ENCODE measurements around the gene TBC1D1. TPM values are rescaled to one million over a fixed set of nuclear protein-coding genes. Genes with fewer than 3 reads are reported as not detected.

TBC1D1 gene
- total RNA-seq, 1 experiment from 2014 or later: 89.0 TPM

- Histone ChIP-seq H3K36me3 (ENCODE audit: low read depth, low read length) (no peaks in the 10 kb centered on the region), H3K4me3 (ENCODE audit: low read length) (no peak overlapping the region), H3K27ac (ENCODE audit: low read length) (no peak overlapping the region), H3K27me3 (ENCODE audit: low read length) (no peaks in the 10 kb centered on the region), H2AFZ (ENCODE audit: low read length) (no peak overlapping the region), H3K4me1 (ENCODE audit: insufficient read depth, low read length) (peaks cover 6% of the 10 kb centered on the region), H3K79me2 (ENCODE audit: low read length) (no peaks in the 10 kb centered on the region), H4K20me1 (ENCODE audit: low read length) (no peaks in the 10 kb centered on the region), H3K4me2 (ENCODE audit: low read length) (no peak overlapping the region), H3K9me3 (ENCODE audit: low read length) (no peaks in the 10 kb centered on the region), H3K9me2 (replicated peaks; ENCODE audit: low read length) (no peaks in the 10 kb centered on the region), H3K9ac (ENCODE audit: low read length) (no peak overlapping the region), H3F3A (ENCODE audit: low read length, unreplicated experiment) (no peaks in the 10 kb centered on the region)
- intact Hi-C loops (cut with micrococcal nuclease): loop anchor here (5.0 kb wide), 1 partner anchor 605 kb away; no protein-coding TSS in a partner anchor
- no peak for TF ChIP-seq EZH2phosphoT487 (IDR thresholded peaks at IDR 0.05; ENCODE audit: borderline replicate concordance, low read length)
- no peak for TF ChIP-seq CTCF (conservative IDR thresholded peaks at IDR 0.05; ENCODE audit: low read depth, low read length)
- no peak for TF ChIP-seq EZH2 (IDR thresholded peaks at IDR 0.05; ENCODE audit: low read length, unreplicated experiment)
- CTCF ChIA-PET: no interaction called here
- ATAC-seq: no peak
- no TSS peak for BruUV-seq (replicated peaks)
- no peak for DNase-seq
- POLR2A ChIA-PET (ENCODE audit: unreplicated experiment): no interaction called here
Observed at GRCh38 chr4:38067499-38067898, 176.6 kb downstream of the TBC1D1 start.

DNA sequence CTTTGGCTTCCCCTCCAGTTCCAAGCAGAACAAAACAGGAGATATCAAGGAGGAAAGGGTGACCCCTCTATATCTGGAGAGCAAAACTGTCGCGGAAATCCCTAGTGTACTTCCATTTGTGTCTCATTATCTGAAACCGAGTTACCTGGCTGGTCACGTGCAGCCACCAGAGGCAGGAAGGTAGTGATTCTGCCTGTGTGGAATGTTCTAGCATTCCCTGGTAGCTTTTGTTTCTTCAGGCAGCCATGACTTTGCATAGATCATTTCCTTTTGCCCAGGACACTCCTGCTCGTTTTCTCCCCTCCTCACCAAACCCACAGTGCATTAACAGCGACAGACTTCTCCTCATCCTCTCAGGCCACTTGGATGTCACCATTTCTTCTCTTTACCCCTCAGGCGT, 177.2 kb downstream of the TBC1D1 start:
- Histone ChIP-seq H4K20me1 (ENCODE audit: low read length) (no peaks in the 10 kb centered on the region), H2AFZ (ENCODE audit: low read length) (no peak overlapping the region), H3K27me3 (ENCODE audit: low read length) (no peaks in the 10 kb centered on the region), H3K4me2 (ENCODE audit: low read length) (no peak overlapping the region), H3K79me2 (ENCODE audit: low read length) (no peaks in the 10 kb centered on the region), H3K36me3 (ENCODE audit: low read depth, low read length) (no peaks in the 10 kb centered on the region), H3K4me1 (ENCODE audit: insufficient read depth, low read length) (peaks cover 6% of the 10 kb centered on the region), H3K9me2 (replicated peaks; ENCODE audit: low read length) (no peaks in the 10 kb centered on the region), H3K27ac (ENCODE audit: low read length) (no peak overlapping the region), H3F3A (ENCODE audit: low read length, unreplicated experiment) (no peaks in the 10 kb centered on the region), H3K4me3 (ENCODE audit: low read length) (no peak overlapping the region), H3K9ac (ENCODE audit: low read length) (no peak overlapping the region), H3K9me3 (ENCODE audit: low read length) (no peaks in the 10 kb centered on the region)
- POLR2A ChIA-PET (ENCODE audit: unreplicated experiment): no interaction called here
- CTCF ChIA-PET: no interaction called here
- no peak for ATAC-seq
- TF ChIP-seq EZH2 (IDR thresholded peaks at IDR 0.05; ENCODE audit: low read length, unreplicated experiment): no peak
- TF ChIP-seq CTCF (conservative IDR thresholded peaks at IDR 0.05; ENCODE audit: low read depth, low read length): no peak
- TF ChIP-seq EZH2phosphoT487 (IDR thresholded peaks at IDR 0.05; ENCODE audit: borderline replicate concordance, low read length): no peak
- BruUV-seq (replicated peaks): no TSS peak
- DNase-seq: no peak
- intact Hi-C loops (cut with micrococcal nuclease): loop anchor here (5.0 kb wide), 1 partner anchor 604 kb away; no protein-coding TSS in a partner anchor

- Histone ChIP-seq H3K4me1 (ENCODE audit: insufficient read depth, low read length) (peaks cover 6% of the 10 kb centered on the region), H3K9me3 (ENCODE audit: low read length) (no peaks in the 10 kb centered on the region), H3K4me3 (ENCODE audit: low read length) (no peak overlapping the region), H3F3A (ENCODE audit: low read length, unreplicated experiment) (no peaks in the 10 kb centered on the region), H2AFZ (ENCODE audit: low read length) (no peak overlapping the region), H3K4me2 (ENCODE audit: low read length) (no peak overlapping the region), H3K27me3 (ENCODE audit: low read length) (no peaks in the 10 kb centered on the region), H3K79me2 (ENCODE audit: low read length) (no peaks in the 10 kb centered on the region), H3K36me3 (ENCODE audit: low read depth, low read length) (no peaks in the 10 kb centered on the region), H3K27ac (ENCODE audit: low read length) (no peak overlapping the region), H3K9me2 (replicated peaks; ENCODE audit: low read length) (no peaks in the 10 kb centered on the region), H4K20me1 (ENCODE audit: low read length) (no peaks in the 10 kb centered on the region), H3K9ac (ENCODE audit: low read length) (no peak overlapping the region)
- ATAC-seq (peak; percentile 88), DNase-seq (peak; percentile 77)
- ChIA-PET POLR2A (ENCODE audit: unreplicated experiment) (interaction anchor here (0.6 to 0.7 kb wide), 2 partner anchors 100 to 105 kb away, joined by 4 read pairs; no protein-coding TSS in a partner anchor), CTCF (interaction anchor here (0.6 to 1.1 kb wide), 9 partner anchors 10 to 690 kb away, joined by 3 to 14 read pairs (median 5); no protein-coding TSS in a partner anchor)
- TF ChIP-seq EZH2 (IDR thresholded peaks at IDR 0.05; ENCODE audit: low read length, unreplicated experiment): no peak
- TF ChIP-seq EZH2phosphoT487 (IDR thresholded peaks at IDR 0.05; ENCODE audit: borderline replicate concordance, low read length): no peak
- TF ChIP-seq CTCF (conservative IDR thresholded peaks at IDR 0.05; ENCODE audit: low read depth, low read length): peak; percentile 91
- intact Hi-C loops (cut with micrococcal nuclease): loop anchor here (1.0 to 5.0 kb wide), 2 partner anchors 110 to 603 kb away; no protein-coding TSS in a partner anchor
- BruUV-seq (replicated peaks): no TSS peak
Observed at GRCh38 chr4:38069271-38069760, 178.4 kb downstream of the TBC1D1 start.

Measured in PC-3 (cell line).